UCSD-AML1 (cell line): ENCODE measurements around the gene OTUB2.

ENCODE experiments used
- DNase-seq: peaks from one replicate; lab custom pipeline; 2025; ENCODE audit not compliant: unreplicated experiment; lab: John Stamatoyannopoulos, UW

OTUB2 gene

DNA sequence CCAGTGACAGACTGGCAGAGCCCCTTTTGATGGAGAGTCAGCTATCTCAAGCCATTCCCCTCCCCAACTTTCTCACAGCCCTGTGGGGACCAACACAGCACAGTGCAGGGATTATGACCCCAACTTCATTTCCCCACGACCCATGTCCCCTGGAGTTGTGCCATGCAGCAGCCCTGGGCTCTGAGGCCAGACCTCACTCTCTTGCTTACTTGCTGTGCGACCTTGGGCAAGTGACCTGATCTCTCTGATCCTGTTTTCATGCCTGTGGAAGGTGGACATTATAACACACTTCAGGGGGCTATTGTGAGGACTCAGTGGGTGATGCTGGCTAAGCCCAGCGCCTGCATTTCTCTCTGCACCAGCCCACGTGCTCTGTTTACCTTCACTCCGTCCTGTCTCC, 14.1 kb downstream of the OTUB2 start:
- no peak for DNase-seq

DNA sequence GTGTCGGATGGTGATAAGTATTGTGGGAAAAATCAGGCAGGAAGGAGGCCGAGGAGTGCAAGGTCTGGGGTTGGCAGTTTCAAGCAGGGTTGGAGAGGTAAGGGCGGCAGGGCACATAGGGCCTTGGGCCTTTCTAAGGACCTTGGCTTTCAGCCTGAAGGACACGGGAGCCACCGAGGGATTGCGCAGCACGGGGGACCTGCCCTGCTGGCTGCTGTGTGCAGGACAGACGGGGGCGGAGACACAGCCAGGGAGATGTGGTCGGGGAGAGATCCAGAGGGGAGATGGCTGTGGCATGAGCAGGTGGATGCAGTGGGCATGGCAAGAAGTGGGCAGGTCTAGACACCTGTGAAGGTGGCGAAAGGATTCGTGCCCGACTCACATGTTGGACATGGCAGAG, 14.7 kb downstream of the OTUB2 start:
- no peak for DNase-seq

DNA sequence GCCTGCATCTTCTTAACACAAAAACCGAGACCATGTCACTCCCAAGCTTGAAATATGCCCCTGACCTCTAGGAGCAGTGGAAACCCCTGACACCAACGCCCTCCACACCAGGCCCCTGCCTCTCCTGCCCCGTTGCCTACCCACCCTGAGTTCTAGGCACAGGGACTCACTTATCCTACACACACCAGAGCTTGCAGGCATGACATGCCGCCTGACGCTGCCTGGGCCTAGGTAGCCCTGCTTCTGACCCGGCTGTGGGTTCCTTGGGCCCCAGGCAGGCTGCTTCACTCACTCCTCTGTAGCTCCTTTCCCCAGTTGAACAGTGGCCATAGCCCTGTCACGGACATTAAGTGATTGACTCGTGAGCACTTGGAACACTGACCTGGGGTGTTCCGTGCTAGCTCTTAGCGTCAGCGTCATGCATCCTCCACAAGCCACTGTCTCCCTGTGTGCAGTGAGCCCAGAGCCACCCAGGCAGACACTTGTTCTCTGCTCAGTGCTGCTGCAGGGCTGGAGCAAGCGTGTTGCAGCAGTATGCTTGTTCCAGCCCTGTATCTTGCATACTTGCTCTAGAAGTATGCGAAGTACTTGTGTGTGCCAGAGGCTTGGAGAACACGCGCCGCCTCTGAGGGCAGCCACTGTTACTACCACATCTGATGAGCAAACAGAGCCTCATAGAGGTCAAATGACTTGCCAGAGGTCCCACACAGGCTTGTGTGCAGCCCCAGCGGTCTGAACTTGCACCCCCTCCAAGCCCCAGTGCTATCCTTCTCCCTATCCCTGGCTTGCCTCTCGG, 15.6 kb downstream of the OTUB2 start:
- no peak for DNase-seq

DNA sequence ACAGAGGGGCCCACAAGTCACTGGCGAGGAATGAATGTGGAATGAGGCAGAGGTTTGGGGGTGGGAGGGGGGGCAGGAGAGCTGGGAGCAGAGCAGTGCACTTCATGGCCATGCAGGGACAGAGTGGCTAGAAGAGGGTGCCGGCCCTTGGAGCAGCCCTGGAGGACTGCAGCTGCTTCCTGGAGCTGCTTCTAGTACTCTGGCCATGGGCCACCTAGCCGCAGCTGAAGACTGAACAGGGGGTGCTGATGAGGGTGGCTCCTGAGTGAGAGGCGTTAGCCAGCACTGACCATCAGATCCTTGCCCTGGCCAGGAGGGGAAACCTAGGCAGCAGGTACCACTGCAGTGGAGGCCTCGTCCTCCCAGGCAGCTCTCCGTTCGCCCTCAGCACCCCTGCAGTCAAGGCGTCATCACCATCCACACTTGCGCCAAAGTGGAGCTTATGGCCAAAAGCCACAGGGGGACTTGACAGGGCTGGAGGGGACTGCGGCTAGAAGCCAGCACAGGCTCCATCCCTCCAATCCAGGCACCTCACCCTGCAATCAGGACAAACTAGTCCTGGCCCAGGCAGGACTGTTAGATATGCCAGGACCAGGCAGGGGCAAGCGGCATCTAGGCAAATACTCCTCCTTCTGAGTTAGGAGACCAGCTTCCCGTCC, 16.4 kb downstream of the OTUB2 start:
- no peak for DNase-seq

DNA sequence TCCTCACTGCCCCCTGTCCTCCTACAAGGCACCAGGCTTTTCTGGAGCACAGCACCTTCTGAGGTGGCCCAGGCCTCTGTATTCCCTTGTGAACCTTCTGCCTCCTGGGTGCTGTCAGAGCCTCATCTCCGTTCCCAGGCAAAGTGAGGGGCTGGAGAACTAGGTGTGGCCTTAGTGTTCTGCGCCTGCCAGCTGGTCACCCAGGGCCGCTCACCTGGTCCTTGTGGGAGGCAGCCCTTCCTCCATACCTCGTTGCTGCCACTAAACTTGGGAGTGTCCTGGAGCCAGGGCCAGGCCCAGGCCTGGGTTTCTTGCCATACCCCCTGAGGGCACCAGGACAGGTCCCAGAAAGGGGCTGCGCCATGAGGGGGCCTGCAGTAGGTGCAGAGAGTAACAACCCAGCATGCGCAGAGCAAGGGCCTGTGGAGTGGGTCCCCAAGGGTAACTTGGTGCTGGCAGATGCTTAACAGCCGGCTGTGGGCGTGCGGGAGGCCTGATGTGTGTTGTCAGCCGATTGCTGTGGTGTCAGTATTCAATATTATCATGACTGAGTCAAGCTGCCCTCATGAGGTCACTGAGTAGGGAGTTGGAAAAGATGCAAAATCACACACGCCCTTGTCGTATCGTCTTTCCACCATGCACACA, 17.1 kb downstream of the OTUB2 start:
- no peak for DNase-seq

DNA sequence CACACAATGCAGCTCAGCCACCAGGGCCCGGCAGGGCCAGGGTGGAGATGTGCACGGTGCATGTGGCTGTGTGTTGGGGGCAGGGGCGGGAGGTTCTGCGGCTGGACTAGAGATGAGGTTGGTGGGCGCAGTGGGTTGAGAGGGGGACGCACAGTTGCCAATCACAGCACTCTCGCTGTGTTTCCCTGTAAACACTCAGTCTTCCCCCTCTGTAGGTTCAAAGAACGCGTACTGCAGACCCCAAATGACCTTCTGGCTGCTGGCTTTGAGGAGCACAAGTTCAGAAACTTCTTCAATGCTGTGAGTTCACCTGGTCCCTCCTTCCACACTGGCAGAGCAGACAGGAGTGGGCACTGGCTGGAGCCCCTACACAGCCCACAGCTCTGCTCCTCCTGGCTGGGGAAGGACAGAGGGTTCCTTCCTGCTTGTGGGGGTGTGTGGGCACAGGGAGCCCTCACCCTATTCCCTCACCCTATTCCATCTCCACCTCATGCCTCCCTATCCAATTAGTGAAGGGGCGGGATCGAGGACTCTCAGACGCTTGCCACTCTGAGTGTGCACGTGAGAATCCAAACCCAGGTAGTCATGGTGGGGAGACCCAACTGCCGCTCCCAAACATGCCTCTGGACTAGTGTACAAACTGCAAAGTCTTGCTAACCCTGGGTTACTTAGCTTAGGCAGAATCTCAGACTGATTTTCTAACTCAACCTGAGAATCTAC, 17.8 kb downstream of the OTUB2 start:
- DNase-seq: no peak

DNA sequence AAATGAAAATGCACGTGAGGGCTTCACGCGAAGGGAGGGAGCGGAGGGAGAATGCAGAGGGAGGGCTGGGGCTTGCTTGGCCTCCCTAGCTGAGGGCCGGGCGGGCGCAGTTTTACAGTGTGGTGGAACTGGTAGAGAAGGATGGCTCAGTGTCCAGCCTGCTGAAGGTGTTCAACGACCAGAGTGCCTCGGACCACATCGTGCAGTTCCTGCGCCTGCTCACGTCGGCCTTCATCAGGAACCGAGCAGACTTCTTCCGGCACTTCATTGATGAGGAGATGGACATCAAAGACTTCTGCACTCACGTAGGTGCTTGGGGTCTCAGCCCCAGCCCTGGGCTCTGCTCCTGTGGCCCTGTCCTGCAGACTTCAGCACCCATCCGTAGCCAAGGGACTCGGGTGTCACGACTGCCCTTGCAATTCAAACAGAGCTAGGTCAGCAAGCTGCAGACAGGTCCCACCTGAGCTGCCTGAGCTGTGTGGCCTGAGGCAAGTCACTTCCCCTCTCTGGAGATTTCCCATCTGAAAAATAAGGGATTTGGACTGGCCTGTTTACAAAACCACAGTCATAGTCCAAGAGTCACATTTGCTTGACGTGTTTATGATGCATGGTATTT, 18.4 kb downstream of the OTUB2 start:
- no peak for DNase-seq

DNA sequence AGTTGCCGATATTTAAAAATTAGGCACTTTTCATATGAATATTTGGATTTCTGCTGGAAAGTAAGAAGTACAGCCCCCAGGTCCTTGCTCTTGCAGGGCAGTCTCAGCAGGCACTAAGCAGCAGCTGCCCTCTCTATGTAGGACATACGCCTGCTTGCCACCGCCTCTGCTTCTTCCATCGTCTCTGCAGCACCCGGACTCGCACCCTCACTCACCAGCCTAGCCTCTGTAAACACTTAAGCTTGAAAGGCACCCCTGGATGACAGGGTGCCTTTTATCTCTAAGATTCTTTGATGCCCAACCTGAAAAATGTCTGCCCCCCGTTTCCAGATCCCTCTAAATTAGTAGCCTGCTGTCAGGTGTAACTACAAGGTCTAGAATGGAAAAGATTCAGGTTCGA, 19.0 kb downstream of the OTUB2 start:
- DNase-seq: no peak

DNA sequence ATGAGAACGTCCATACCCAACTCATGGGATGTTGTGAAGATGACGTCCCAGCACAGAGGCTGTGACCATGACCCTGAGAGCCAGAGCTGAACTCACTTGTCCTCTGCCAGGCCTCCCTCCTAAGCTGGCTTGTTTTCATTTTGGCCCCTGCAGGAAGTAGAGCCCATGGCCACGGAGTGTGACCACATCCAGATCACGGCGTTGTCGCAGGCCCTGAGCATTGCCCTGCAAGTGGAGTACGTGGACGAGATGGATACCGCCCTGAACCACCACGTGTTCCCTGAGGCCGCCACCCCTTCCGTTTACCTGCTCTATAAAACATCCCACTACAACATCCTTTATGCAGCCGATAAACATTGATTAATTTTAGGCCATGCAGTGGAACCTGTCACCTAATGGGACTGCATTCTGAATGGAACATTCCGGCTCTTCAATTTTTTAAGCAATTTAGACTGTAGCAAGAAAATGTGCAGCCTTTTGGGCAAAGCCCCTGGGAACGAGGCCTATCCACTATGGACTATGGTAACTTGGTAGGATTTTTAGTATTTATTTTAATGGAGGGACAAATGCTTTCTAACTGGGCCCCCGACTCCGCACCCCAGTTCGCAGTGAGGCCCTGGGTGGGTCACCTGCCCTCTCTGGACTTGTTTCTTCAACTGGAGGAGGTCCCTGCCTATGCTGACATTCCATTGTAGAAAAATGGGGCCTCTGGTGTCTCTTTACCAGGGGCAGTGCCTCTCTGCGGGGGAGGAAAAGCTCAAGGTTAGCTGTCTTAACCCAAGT, 19.6 kb downstream of the OTUB2 start:
- no peak for DNase-seq

DNA sequence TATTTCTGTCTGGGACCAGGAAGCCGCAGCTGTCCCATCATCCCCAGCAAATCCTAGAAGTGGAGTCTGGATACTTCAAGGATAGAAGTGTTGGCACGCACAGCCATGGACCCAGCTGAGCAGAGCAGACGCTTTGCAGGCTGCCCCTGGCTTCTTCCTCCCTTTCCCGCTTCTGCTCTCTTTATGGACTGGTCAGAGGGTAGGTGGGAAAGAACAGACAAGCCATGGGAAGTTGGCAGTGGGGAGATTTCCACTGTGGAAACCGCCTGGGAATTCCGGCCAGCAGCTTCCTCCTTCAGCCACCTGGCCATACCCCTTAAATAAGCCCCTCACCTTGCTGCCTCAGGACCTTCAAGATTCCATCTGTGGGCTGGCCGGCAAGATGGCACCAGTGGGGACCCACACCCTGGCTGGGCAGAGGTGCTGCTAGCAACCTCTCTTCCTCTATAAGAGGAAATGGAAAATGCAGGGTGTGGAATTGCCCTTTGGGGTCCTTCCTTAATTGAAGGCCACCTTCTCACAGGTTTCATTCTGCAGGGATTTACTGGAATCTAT, 20.6 kb downstream of the OTUB2 start:
- DNase-seq: no peak

DNA sequence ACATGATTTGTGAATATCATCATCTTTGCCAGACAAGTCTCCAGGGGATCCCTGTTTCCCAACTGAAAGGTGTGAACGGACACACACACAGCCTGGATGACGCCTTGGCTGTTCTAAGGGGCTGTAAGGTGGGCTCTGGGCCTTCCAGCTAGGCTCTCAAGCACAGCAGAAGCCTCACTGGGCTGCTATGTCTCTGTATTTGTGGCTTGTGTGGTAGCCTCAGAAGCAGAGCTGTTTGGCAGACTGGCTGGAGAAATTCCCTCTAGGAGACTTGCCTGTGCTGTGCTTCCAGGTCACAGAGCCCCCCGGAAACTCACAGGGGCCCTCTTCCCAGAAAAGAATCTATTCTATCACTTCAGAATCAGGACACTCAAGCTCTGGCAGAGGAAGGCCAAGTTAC, 21.4 kb downstream of the OTUB2 start:
- no peak for DNase-seq

DNA sequence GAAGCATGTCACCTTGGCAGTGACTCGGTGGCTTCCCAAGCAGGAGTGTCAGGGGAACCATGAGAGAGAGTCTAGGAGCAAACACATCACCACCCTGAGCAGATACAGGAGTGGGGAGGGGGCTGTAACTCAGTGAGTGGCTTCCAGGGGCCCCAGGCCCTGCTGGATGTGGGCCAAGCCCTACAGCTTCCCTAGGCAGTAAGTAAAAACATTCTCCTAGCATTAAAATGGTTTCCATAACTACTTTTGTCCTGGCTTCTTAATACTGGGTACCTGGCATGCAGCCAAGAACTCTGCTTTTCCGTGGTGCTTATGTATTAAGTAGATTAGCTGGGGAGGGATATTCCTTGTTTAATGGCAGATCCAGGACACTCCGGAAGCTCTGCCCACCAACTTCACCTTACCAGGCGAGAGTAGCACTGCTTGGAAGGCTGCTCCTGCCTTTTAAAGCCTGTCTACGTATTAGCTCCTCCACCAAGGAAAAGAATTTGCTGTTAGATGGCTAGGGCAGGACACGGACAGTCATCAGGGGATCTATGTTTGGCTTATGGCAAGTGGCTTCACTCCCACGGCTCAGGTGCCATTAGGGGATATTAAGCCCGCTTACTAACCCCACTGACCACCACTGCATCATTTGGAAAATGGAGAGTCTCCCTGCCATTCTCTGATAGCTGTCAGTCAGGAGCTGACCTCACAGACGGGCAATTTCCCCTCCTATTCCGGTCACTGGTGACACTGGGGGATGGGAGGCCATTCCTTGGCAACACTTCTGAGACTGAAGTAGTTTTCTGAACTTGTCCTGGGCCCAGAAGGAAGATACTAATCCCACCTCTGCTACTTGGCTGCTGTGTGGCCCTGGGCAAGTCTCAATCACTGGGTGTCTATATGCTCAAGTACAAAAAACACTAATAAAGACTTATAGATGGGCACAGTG, 22.8 kb downstream of the OTUB2 start:
- no peak for DNase-seq

DNA sequence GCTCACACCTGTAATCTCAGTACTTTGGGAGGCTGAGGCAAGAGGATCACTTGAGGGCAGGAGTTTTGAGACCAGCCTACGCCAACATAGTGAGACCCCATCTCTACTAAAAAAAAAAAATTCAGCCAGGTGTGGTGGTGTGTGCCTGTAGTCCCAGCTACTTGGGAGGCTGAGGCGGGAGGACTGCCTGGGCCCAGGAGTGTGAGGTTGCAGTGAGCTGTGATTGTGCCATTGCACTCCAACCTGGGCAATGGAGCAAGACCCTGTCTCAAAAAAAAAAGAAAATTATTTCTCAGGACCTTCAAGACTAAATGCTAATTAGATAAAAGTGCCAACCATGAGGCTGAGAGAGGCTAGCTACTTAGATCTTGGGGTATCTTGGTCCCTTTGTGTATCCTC, 23.5 kb downstream of the OTUB2 start:
- no peak for DNase-seq

DNA sequence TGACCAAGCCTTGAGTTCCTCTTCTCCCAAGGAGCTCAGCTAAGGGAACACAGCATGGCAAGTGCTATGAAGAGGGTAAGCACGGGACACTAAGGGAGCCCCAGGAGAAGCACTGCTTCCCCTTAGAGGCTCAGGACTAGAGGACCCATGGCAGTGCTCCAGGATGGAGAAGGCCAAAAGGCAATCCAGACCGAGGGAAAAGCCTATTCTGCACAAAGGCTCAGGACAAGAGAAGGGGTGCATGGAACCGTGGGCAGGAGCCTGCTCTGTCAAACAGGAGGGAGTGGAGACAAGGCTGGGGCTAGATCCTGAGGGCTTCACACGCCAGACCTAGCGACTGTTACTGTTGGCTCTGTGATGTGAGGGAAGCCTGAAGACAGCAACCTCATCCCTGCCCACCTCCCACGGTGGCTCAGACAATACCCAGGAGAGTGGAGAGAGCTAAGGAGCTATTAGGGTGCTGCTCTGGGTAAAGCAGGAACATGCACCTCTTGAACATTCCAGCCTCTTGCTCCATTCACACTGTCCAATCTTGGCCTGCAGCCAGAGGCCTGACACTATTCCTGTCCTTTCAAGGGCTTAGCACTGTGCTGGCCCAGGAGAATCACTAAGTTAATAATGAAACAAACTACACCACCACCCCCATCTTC, 24.2 kb downstream of the OTUB2 start:
- no peak for DNase-seq

DNA sequence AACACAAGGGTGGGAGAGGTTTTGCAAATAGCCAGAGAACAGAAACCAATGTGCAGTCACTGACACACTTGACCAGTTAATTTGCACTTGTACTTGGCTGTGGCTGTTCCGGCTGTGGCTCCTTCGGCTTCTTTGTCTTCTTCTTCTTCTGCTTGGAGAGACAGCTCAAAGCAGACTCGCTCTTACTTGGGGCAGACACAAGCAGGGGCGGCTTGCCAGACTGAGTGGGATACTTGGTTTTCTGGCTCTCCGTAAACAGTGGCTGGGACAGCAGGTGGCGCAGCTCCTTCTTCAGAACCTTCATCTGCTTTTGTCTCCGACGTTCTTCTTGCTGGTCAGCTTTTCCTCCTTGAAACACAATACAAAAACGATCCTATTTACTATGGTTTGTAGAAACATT, 25.0 kb downstream of the OTUB2 start:
- no peak for DNase-seq

DNA sequence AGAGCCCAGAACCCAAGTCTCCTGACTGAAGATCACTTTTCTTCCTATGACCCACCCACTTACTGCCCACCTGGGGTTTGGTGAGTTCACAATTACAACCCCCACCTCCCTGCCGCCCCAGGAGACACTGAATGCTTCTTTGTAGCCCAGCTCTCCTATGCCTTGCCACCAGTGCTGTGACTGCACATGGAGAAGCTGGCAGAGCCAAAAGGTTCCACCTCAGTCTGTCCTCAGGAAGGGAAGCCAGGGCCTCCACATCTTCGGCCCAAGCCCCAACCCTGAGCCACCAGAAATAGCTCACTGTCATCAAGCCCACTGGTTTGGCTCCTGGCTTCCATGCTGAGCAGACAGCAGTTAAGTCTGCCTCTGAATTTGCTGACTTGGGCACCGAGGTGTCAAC, 25.6 kb downstream of the OTUB2 start:
- DNase-seq: no peak

DNA sequence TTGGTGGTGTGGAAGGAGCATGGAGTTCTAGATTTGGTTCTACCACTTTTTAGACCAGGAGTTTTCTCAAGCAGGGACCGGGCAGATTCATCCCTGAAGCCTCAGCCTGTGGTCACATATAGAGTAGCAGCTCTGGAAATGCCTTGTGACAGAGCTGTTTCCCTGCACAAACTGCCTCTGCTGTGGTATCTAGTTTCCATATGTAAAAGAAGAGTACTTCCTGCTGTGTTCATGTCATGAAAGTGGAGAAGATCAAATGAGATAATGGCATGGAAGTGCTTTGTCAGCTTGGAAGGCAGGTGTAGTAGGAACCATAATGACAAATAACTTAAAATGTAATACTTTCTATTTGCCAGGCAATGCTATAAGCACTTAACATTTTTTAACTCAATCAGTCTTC, 26.1 kb downstream of the OTUB2 start:
- DNase-seq: no peak

DNA sequence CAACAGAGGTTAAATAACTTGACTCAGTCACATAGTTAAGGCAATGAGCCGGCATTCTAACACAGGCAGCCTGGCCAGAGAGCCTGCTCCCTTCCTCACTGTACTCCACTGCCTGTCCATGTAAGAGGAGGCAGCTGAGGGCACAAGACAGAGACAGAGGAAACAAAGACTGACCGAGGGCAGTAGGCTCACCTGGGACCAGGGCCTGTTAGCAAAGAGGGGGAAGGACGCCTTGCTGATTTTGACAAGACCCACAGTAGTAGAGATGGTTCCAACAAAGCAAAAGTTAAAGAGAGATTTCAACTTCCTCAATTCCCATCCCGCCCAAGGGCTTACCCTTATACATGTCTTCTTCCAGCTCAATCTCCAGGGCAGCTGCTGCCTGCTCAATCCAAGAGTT, 26.5 kb downstream of the OTUB2 start:
- no peak for DNase-seq

DNA sequence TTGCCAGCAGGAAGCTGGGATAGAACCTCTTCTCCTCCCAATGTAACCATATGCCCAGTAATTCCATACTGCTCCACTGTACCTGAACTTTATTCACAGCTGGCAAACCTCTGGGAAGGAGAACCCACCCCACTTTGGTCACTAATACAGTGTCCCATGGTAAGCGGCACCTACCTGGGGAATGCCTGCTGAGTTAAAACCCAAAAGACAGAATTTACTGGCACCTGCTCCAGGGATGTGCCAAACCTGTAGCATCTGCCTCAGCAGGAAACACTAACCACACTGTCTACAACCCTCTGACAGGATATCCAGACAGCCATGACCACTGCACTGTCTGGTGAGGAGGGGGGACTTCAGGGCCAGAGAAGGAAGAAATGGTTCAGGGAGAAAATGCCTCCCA, 28.3 kb downstream of the OTUB2 start:
- no peak for DNase-seq
